VCaP (cell line): ENCODE measurements around the gene RTL1.

ENCODE experiments used
- H3K27ac ChIP-seq: fragments of 450-650 bp; 2 replicates; pipeline ENCODE4 v1.5.1; 2017
- TF ChIP-seq, protein P1 (sequence below): fragments of 450-650 bp; conservative IDR thresholded peaks from 2 replicates; pipeline ENCODE4 v1.5.1; 2017; ENCODE audit warnings: mild to moderate bottlenecking, moderate library complexity

The RTL1 gene

DNA sequence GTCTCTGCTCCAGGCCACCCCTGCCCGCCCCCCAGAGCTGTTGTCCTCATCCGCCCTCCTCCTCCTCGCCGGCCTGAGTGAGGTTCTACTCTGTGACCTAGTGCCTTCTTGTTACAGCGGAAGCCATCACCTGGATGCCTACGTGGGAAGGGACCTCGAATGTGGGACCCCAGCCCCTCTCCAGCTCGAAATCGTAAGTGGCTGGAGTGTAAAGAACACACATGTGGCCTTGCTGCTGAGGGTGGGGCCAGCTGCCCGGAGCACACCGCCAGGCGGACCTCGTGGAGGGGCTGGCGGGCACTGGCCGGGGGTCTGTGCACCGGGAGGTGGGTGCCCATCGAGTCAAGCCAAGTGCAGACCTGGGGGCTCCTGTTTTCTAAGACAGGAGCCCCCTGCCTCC, 58.2 kb downstream of the RTL1 start:
- TF ChIP-seq, protein P1, sequence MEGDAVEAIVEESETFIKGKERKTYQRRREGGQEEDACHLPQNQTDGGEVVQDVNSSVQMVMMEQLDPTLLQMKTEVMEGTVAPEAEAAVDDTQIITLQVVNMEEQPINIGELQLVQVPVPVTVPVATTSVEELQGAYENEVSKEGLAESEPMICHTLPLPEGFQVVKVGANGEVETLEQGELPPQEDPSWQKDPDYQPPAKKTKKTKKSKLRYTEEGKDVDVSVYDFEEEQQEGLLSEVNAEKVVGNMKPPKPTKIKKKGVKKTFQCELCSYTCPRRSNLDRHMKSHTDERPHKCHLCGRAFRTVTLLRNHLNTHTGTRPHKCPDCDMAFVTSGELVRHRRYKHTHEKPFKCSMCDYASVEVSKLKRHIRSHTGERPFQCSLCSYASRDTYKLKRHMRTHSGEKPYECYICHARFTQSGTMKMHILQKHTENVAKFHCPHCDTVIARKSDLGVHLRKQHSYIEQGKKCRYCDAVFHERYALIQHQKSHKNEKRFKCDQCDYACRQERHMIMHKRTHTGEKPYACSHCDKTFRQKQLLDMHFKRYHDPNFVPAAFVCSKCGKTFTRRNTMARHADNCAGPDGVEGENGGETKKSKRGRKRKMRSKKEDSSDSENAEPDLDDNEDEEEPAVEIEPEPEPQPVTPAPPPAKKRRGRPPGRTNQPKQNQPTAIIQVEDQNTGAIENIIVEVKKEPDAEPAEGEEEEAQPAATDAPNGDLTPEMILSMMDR = no peak
- H3K27ac ChIP-seq = no peak overlapping the region

DNA sequence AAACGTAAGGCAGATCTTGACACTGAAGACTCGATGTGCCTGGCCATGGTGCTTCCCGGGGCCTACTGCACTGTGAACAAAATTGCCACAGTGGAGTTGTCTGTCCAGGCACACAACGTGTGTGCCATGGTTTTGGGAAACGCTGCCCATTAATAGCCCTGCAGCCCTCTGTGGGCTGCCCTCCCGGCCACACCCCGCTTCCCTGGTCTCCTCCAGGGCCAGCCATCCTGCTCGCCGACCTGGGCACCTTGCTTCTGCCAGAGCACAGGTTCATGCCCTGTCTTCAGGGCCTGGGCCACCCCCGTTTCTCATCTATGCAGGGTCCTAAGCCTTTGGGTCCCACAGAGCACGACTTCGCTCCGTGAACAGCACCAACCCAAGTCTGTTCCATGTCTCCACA, 58.7 kb downstream of the RTL1 start:
- H3K27ac ChIP-seq = no peak overlapping the region
- TF ChIP-seq, protein P1 = no peak

DNA sequence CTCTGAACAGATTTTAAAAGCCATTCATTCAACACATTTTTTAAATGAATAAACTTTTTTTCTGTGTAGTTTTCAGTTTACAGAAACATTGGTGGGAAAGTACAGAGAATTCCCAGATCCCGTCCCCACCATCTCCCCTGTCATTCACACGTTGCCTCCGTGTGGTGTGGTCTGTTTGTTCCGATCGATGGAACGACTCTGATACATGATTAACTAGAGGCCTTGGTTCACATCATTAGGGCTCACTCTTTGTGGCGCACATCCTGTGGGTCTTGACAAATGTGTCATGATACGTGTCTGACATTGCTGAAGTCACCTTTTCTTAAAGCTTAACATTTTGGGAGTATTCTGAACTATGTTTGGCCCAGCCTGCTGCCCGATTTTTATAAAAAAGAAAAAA, 59.1 kb downstream of the RTL1 start:
- TF ChIP-seq, protein P1 = no peak
- no peak overlapping the region for H3K27ac ChIP-seq

DNA sequence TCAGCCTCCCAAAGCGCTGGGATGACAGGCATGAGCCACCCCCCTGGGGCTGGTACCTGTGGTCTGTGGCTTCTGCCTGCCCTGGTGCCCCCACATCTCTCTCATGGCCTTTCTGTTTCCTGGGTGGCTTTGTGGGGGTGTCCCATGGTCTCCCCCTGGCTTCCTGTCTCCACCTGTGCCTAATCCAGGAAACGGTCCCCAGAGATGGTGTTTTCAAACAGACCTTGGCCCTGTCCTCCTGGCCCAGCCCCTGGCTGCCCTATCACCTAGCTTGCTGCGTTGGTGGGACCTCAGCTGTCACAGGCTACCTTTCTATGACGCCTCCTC, 59.5 kb downstream of the RTL1 start:
- TF ChIP-seq, protein P1 = no peak
- H3K27ac ChIP-seq = no peak overlapping the region

DNA sequence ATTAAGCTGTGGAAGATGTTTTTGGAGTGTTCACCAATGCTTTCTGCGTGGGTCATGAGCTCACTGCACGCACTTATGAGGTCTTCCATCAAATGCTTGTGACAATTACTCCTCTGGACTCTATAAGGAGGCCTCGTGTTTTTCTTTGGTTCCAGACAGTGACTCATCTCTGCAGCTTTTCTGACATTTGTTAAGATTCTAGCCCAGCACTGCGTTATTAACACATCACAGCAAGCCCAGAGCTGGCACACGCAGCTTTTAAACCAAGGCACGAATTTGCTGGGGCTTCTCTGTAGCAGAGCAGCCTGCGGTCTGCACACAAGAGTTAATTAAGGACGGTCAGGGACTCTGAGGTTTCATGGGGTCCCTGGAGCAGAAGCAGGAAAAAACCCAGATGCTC, 60.7 kb downstream of the RTL1 start:
- no peak overlapping the region for H3K27ac ChIP-seq
- TF ChIP-seq, protein P1 = no peak

DNA sequence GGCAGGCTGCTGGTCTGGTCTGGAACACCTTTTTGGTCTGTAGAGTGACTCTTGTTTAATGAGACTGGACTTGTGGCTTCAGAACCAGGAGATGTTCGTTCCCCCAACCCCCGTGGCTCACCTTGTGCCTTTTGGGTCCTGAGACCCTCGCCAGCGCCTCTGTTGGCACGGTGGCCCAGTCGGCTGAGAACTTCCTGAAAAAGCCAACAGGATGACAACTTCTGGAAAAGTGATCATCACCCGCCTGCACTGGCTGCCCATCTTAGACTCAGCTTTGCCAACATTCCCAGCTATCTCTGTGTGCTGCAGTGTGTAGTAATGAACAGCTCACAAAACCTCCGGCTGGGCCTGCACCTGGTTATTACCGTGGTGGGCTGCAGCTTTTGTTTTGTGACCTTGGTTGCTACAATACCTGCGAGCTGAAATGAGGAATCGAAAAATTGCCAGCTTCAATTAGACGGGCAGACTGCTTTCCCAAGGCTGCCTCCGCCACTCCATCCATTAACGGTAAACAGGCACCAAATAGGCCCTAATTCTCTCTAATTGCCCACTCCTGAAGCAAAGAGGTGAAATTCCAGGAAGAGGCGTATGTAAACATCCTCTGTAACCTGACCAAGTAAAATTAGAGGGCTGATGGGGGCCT, 61.6 kb downstream of the RTL1 start:
- TF ChIP-seq, protein P1 = no peak
- no peak overlapping the region for H3K27ac ChIP-seq

DNA sequence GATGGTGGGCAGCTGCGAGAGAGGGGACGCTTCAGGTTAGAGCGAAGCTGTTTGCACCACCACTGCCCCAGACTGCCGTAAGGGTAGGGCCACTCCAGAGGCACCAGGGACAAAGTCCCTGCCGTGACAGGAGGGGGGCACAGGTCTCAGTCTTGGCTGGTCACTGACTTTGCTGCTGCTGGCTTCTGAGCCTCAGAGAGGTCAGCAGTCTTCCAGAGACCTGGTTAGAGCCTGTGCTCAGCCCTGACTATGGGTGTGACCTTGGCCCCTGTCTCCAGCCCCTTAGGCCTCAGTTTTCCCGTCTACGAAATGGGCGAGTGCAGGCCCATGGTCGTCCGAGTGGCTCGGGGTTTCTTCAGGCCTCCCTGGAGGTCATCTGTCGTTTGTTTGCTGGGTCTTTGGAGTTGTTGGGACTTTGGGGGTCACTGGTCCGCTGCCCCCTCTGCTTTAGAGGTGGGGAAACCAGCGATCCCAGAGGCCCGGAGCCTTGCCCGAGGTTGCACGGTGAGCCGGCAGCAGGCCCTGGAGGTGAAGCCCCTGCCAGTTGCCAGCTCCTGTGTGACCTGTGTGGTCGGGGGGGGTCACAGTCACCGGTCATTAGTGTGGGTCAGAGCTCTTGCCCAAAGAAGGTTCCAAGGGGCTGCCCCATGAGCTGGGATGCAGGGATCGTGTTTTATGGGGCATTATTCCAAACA, 62.3 kb downstream of the RTL1 start:
- TF ChIP-seq, protein P1 = no peak
- no peak overlapping the region for H3K27ac ChIP-seq
